AG10803 (cell line): ENCODE results near the gene RACGAP1.

ENCODE experiments used
- DNase-seq: peaks from one replicate; pipeline ENCODE4 v3.0.0; 2010; ENCODE audit warnings: low read depth
- H3K4me3 ChIP-seq: 2 replicates; pipeline ENCODE4 v1.5.1; 2011; ENCODE audit warnings: mild to moderate bottlenecking, low read length, control low read depth
- TF ChIP-seq, protein P1 (sequence below): conservative IDR thresholded peaks from 2 replicates; pipeline ENCODE4 v1.5.1; 2011; ENCODE audit warnings: mild to moderate bottlenecking, low read length, control low read depth, inconsistent platforms

The RACGAP1 gene

DNA sequence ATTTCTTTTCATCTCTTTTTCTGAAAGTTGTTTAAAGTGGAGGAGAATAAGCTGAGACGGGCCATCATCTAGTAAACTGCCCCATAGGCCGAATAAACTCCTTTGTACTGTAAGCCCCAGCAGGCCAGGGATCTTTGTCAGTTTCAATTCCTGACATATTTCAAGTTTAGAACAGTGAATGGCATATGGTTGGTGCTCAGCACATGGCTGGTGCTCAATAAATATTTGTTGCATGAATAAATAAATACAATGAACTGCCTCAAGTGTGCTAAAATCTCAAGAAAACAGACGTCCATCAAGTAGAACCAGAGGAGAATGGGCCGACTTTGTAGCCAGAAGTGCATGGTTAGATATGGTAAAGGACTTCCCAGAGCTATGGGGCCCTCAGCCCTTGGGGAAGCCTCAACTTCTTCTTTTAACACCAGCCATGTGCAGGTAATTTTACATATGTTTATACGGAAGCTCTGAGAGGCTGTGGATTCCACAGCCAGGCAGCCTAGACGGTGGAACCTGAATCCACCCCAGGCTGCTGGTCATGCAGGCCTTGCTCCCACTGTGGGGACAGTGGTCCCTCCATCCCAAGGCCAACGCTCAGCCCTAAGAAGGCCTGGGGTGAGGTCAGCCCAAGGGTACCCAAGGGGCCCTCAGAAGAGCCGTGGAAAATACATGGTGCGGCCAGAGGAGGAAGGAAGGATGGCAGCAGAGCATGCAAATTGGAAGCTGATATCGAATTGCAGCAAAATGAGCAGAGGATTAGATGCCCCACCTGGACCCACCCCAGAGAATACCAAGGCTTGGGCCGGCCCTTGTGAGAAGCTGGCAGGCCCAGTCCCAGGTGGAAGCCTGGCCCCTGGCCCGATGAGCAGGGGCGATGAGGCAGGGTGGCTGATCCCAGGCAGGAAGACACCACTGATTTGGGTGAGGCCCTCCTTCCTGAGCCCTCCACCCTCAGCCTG lies 83.5 kb downstream of the RACGAP1 start:
- no peak for DNase-seq
- H3K4me3 ChIP-seq = no peak overlapping the region
- TF ChIP-seq, protein P1, sequence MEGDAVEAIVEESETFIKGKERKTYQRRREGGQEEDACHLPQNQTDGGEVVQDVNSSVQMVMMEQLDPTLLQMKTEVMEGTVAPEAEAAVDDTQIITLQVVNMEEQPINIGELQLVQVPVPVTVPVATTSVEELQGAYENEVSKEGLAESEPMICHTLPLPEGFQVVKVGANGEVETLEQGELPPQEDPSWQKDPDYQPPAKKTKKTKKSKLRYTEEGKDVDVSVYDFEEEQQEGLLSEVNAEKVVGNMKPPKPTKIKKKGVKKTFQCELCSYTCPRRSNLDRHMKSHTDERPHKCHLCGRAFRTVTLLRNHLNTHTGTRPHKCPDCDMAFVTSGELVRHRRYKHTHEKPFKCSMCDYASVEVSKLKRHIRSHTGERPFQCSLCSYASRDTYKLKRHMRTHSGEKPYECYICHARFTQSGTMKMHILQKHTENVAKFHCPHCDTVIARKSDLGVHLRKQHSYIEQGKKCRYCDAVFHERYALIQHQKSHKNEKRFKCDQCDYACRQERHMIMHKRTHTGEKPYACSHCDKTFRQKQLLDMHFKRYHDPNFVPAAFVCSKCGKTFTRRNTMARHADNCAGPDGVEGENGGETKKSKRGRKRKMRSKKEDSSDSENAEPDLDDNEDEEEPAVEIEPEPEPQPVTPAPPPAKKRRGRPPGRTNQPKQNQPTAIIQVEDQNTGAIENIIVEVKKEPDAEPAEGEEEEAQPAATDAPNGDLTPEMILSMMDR = no peak

DNA sequence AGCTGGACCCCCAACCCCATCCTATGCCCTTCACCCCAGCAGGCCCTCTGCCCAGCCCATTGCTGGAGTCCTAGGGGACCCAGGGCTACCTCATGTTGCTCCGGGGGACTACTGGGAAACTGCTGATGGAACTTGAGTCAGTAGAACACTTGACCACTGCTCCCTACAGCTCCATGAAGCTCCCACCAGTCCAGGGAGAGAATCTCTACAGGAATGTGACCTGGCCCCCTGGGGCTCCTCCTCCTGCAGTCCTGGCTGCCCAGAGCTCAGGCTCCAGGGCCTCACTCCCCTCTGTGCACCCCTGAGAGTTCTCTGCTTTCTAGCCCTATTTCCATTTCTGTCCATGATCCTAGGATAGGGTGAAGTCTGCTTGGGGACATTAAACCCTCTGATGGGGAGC lies 85.6 kb downstream of the RACGAP1 start:
- TF ChIP-seq, protein P1 = no peak
- no peak for DNase-seq
- no peak overlapping the region for H3K4me3 ChIP-seq

DNA sequence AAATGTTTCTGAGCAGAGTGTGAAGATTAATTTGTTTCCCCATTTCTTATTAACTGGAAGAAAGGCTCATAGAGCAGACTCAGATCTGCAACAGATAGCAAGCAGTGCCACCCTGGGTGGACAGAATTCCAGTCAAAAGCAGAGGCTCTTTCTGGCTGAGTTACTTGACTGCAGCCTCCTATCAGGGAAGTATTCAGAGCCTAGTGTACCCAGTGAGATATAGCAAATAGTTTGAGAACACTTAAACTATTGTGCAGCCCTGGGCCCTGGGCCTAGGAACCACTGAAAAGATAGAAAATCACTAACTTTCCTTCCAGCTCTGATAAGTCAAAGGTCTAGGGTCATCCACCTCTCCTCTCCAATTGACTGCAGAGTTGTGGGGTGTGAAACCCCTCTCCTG lies 86.0 kb downstream of the RACGAP1 start:
- no peak for DNase-seq
- TF ChIP-seq, protein P1 = no peak
- no peak overlapping the region for H3K4me3 ChIP-seq
